OCI-LY3 (cell line): ENCODE results near the gene IFI30.

Experiments used
- H2AFZ ChIP-seq: fragments of 200-600, 300-600 bp; shearing (Covaris generic); 2 replicates; pipeline ENCODE4 v1.6.0; 2014; ENCODE audit warnings: antibody characterized with exemption, low read depth, low read length
- H3K27ac ChIP-seq: fragments of 200-600, 300-600 bp; sonication (generic); 2 replicates; pipeline ENCODE4 v1.5.1; 2014; ENCODE audit warnings: mild to moderate bottlenecking, low read length, moderate library complexity, mixed read lengths
- H3K27me3 ChIP-seq: fragments of 200-600, 300-600 bp; sonication (generic); 2 replicates; pipeline ENCODE4 v1.6.1; 2014; ENCODE audit warnings: low read depth, low read length, mixed read lengths
- H3K36me3 ChIP-seq: fragments of 200-600, 300-600 bp; sonication (generic); replicated peaks from 2 replicates; pipeline ENCODE3; 2014; ENCODE audit warnings: low read depth, low read length, mixed read lengths
- H3K4me1 ChIP-seq: fragments of 300-600, 200-600 bp; sonication (generic); 2 replicates; pipeline ENCODE4 v1.6.1; 2014; ENCODE audit warnings: low read length, mixed read lengths
- H3K4me2 ChIP-seq: fragments of 200-600, 300-600 bp; sonication (generic); 2 replicates; pipeline ENCODE4 v1.6.1; 2014; ENCODE audit warnings: low read length, mixed read lengths
- H3K4me3 ChIP-seq: fragments of 300-600, 200-600 bp; sonication (generic); 2 replicates; pipeline ENCODE4 v1.5.1; 2014; ENCODE audit warnings: antibody characterized with exemption, mild to moderate bottlenecking, low read length, moderate library complexity
- H3K79me2 ChIP-seq: fragments of 300-600, 200-600 bp; shearing (Covaris generic); 2 replicates; pipeline ENCODE4 v1.6.1; 2014; ENCODE audit warnings: mild to moderate bottlenecking, low read length, mixed read lengths
- H3K9ac ChIP-seq: fragments of 300-600, 200-600 bp; shearing (Covaris generic); 2 replicates; pipeline ENCODE4 v1.6.0; 2014; ENCODE audit warnings: mild to moderate bottlenecking, low read length, moderate library complexity
- H3K9me3 ChIP-seq: fragments of 200-600, 300-600 bp; shearing (Covaris generic); 2 replicates; pipeline ENCODE4 v1.6.1; 2014; ENCODE audit warnings: low read length, mixed read lengths; ENCODE audit not compliant: insufficient read depth
- H4K20me1 ChIP-seq: fragments of 200-600, 300-600 bp; sonication (generic); 2 replicates; pipeline ENCODE4 v1.6.1; 2016; ENCODE audit warnings: low read length, mixed read lengths; ENCODE audit not compliant: insufficient read depth
- CTCF ChIP-seq: fragments of 200-600, 300-600 bp; sonication (generic); IDR thresholded peaks from 2 replicates; pipeline ENCODE4 v1.5.1; 2014; ENCODE audit warnings: antibody characterized with exemption, low read length, low read depth
- EZH2phosphoT487 ChIP-seq: fragments of 200-600 bp; shearing (Covaris generic); IDR thresholded peaks from 2 replicates; pipeline ENCODE4 v1.6.1; 2018; ENCODE audit warnings: antibody characterized with exemption, mixed run types, low read depth

IFI30 gene

DNA sequence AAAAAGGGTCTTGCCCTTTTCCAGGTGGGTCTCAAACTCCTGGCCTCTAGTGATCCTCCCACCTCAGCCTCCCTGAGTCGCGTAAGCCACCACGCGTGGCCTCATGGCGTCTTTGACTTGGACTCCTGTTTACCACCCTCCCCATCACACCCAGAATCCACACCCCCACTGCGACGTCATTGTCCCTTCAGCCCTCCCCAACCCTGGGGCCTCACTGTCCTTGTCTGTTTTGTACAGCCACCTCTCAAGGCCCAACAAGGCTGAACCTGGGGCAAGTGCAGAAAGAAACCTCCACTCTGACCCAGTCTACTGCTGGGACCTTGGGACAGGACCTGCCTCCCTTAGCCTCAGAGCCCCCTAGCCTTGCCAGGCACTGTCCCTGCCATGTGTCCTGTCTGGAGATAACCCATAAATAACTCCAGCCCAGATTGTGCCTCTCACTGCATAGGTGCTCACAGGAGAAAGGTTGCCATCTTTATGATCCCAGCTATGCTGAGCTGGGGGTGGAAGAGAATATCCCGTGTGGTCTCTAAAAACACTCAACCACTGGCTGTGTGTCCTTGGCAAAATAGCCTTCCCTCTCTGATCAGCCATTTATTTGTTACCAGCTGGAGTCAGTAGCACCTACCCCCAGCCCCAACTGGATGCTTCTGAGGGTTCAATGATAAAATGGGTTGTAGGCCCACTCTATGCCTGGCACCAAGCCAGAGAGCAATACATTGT, 1.8 kb upstream of the IFI30 start:
- Histone ChIP-seq H3K4me3 (no peak overlapping the region), H3K9ac (peak overlapping the region; percentile 88), H3K4me2 (peak overlapping the region; percentile 89), H3K36me3 (peaks cover 49% of the 10 kb centered on the region), H3K27ac (peak overlapping the region; percentile 96), H4K20me1 (peaks cover 15% of the 10 kb centered on the region), H3K79me2 (peaks cover 38% of the 10 kb centered on the region), H2AFZ (no peak overlapping the region), H3K4me1 (peaks cover 65% of the 10 kb centered on the region), H3K9me3 (no peaks in the 10 kb centered on the region), H3K27me3 (no peaks in the 10 kb centered on the region)
- no peak for TF ChIP-seq CTCF
- TF ChIP-seq EZH2phosphoT487 = no peak

DNA sequence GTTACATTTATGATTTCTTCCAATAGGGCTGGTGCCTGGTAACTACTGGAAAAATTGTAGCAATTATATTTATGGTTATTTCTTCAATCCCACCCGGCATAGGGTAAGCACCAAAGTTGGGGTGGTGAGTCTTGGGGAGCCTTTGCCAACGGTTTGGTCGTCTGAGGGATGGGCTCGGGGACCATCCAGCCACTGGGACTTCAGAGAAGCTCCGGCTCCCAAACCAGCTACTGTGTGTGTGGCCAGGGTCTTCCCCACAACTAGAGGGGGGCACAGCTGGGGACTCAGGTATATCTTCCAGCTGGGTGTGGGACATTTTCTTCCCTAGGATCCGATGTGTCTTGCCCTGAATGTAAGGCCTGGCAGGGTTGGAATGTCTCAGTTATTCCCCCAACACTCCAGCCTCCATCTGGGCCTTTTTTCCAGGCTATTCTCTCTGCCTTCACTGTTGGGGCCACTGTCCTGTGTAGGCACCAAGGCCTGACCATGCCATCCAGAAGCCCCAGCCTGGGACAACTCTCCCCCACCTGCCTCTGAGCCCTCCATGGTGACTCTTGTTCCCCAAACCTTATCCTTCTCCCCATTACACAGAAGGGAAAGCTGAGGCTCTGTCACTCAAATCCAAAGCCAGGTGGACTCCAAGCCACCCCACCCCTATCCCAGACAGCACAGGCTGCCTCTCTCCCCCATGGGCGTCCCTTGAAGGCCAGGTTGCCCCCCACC, 1.1 kb upstream of the IFI30 start:
- Histone ChIP-seq H4K20me1 (peaks cover 21% of the 10 kb centered on the region), H3K36me3 (peaks cover 49% of the 10 kb centered on the region), H3K4me2 (peak overlapping the region; percentile 89), H3K9me3 (no peaks in the 10 kb centered on the region), H3K27me3 (no peaks in the 10 kb centered on the region), H3K79me2 (peaks cover 39% of the 10 kb centered on the region), H3K27ac (peak overlapping the region; percentile 96), H3K4me1 (peaks cover 65% of the 10 kb centered on the region), H3K9ac (peak overlapping the region; percentile 88), H3K4me3 (peak overlapping the region; percentile 84), H2AFZ (no peak overlapping the region)
- TF ChIP-seq EZH2phosphoT487 = no peak
- TF ChIP-seq CTCF = no peak

DNA sequence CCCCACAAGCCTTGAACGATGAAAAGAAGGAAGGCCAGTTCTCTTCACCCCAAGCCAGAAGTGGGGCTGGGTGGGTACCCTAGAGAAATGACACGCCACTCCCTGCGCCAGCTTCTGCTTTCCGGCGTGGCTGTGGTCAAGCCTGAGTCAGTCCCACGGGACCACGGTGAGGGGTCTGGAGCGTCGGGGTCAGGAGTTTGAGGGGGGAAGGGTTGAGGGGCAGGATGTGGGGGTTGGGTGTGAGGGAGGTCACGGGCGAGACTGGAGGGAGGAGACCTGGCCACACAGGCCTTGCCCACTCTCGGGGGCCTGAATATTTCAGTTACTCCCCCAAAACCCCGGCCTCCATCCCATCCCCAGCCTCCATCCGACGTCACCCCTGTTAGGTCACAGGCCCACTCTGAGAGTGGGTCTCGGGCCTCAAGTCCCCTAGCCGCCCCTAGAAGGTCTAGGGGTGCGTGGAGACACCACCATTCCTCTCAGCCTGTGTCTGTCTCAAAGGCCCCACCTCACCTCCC, 500 bp upstream of the IFI30 start:
- Histone ChIP-seq H3K79me2 (peaks cover 39% of the 10 kb centered on the region), H3K9me3 (no peaks in the 10 kb centered on the region), H3K27me3 (no peaks in the 10 kb centered on the region), H3K4me1 (peaks cover 62% of the 10 kb centered on the region), H3K27ac (peak overlapping the region; percentile 96), H2AFZ (no peak overlapping the region), H3K4me2 (peak overlapping the region; percentile 89), H3K36me3 (peaks cover 51% of the 10 kb centered on the region), H3K4me3 (peak overlapping the region; percentile 84), H4K20me1 (peaks cover 24% of the 10 kb centered on the region), H3K9ac (peak overlapping the region; percentile 88)
- TF ChIP-seq EZH2phosphoT487 = no peak

- H3K4me1 ChIP-seq = peaks cover 44% of the 10 kb centered on the region
- H3K9me3 ChIP-seq = no peaks in the 10 kb centered on the region
- H3K27me3 ChIP-seq = no peaks in the 10 kb centered on the region
- peak overlapping the region; percentile 84 for H3K4me3 ChIP-seq
- peak overlapping the region; percentile 96 for H3K27ac ChIP-seq
- H3K79me2 ChIP-seq = peaks cover 39% of the 10 kb centered on the region
- H2AFZ ChIP-seq = no peak overlapping the region
- peaks cover 24% of the 10 kb centered on the region for H4K20me1 ChIP-seq
- H3K36me3 ChIP-seq = peaks cover 56% of the 10 kb centered on the region
- peak overlapping the region; percentile 89 for H3K4me2 ChIP-seq
- peak overlapping the region; percentile 88 for H3K9ac ChIP-seq
- no peak for TF ChIP-seq EZH2phosphoT487
- TF ChIP-seq CTCF = no peak
Observed at GRCh38 chr19:18174983-18175382, 1.4 kb downstream of the IFI30 start.
